Measurements from ENCODE around the gene SLC2A13. TPM values are rescaled to one million over a fixed set of nuclear protein-coding genes. Genes with fewer than 3 reads are reported as not detected.

SLC2A13 gene
- polyA plus RNA-seq, 1 donor (not counting 4 experiments of a cell fraction or from before 2014, with no cell fraction given) = 1.1 TPM

GRCh38 chr12:39866135-39866534, 239.7 kb downstream of the SLC2A13 start:
- no peak for FAIRE-seq

GRCh38 chr12:39860695-39861094, 245.2 kb downstream of the SLC2A13 start:
- dilution Hi-C loops (cut with MboI; ENCODE audit: extremely low pct_ligation_motif_present, low sequenced_read_pairs) = no loop called here
- DNase-seq (ENCODE audit: low read depth, low spot score) (no peak), FAIRE-seq (no peak)
- H3K4me1 ChIP-seq (ENCODE audit: control insufficient read depth, extremely low read depth, insufficient read depth, low read length) = no peaks in the 10 kb centered on the region
- no peaks in the 10 kb centered on the region for H3K9me3 ChIP-seq (ENCODE audit: control insufficient read depth, low read depth, low read length)
- H3K9ac ChIP-seq (ENCODE audit: control insufficient read depth, extremely low read depth, insufficient read depth, low read length) = no peak overlapping the region
- H3K27ac ChIP-seq (ENCODE audit: control insufficient read depth, insufficient read depth, low read length) = no peak overlapping the region
- H4K20me1 ChIP-seq (ENCODE audit: control insufficient read depth, extremely low read depth, insufficient read depth, low read length) = no peaks in the 10 kb centered on the region
- H3K4me2 ChIP-seq (ENCODE audit: control insufficient read depth, extremely low read depth, insufficient read depth, low read depth, low read length) = no peak overlapping the region
- H3K36me3 ChIP-seq (ENCODE audit: control insufficient read depth in 2 of 2, extremely low read depth in 1 of 2, insufficient read depth in 2 of 2, low read length in 2 of 2) = no peaks in the 10 kb centered on the region
- H3K9me1 ChIP-seq (ENCODE audit: control insufficient read depth, extremely low read depth, insufficient read depth, low read length) = no peaks in the 10 kb centered on the region
- H2AFZ ChIP-seq (ENCODE audit: control insufficient read depth, low read length) = no peak overlapping the region
- H3K27me3 ChIP-seq (ENCODE audit: control insufficient read depth, extremely low read depth, insufficient read depth, low read length) = no peaks in the 10 kb centered on the region
- no peaks in the 10 kb centered on the region for H3K79me2 ChIP-seq (ENCODE audit: control insufficient read depth, insufficient read depth, low read length)
- TF ChIP-seq CTCF (optimal IDR thresholded peaks at IDR 0.05 in 1 of 3, IDR thresholded peaks at IDR 0.05 in 1 of 3, conservative IDR thresholded peaks at IDR 0.05 in 1 of 3; ENCODE audit: extremely low read depth in 1 of 3, insufficient read depth in 2 of 3, low read length in 3 of 3) (no peak), EZH2 (IDR thresholded peaks at IDR 0.05; ENCODE audit: low read length) (no peak)
- no peak overlapping the region for H3K4me3 ChIP-seq (ENCODE audit: control insufficient read depth in 2 of 3, extremely low read depth in 1 of 3, insufficient read depth in 2 of 3, low read depth in 1 of 3, low read length in 3 of 3)

More at GRCh38 chr12:39866135-39866534, 239.7 kb downstream of the SLC2A13 start:
- H3K4me2 ChIP-seq (ENCODE audit: control insufficient read depth, extremely low read depth, insufficient read depth, low read depth, low read length) = no peak overlapping the region
- no peaks in the 10 kb centered on the region for H3K27me3 ChIP-seq (ENCODE audit: control insufficient read depth, extremely low read depth, insufficient read depth, low read length)
- H3K9me1 ChIP-seq (ENCODE audit: control insufficient read depth, extremely low read depth, insufficient read depth, low read length) = no peaks in the 10 kb centered on the region
- no peak overlapping the region for H3K27ac ChIP-seq (ENCODE audit: control insufficient read depth, insufficient read depth, low read length)
- H4K20me1 ChIP-seq (ENCODE audit: control insufficient read depth, extremely low read depth, insufficient read depth, low read length) = no peaks in the 10 kb centered on the region
- DNase-seq (ENCODE audit: low read depth, low spot score) = no peak
- no peaks in the 10 kb centered on the region for H3K4me1 ChIP-seq (ENCODE audit: control insufficient read depth, extremely low read depth, insufficient read depth, low read length)
- no peak overlapping the region for H3K9ac ChIP-seq (ENCODE audit: control insufficient read depth, extremely low read depth, insufficient read depth, low read length)
- dilution Hi-C loops (cut with MboI; ENCODE audit: extremely low pct_ligation_motif_present, low sequenced_read_pairs) = no loop called here
- H3K36me3 ChIP-seq (ENCODE audit: control insufficient read depth in 2 of 2, extremely low read depth in 1 of 2, insufficient read depth in 2 of 2, low read length in 2 of 2) = no peaks in the 10 kb centered on the region
- H3K79me2 ChIP-seq (ENCODE audit: control insufficient read depth, insufficient read depth, low read length) = no peaks in the 10 kb centered on the region
- TF ChIP-seq EZH2 (IDR thresholded peaks at IDR 0.05; ENCODE audit: low read length) (no peak), CTCF (optimal IDR thresholded peaks at IDR 0.05 in 1 of 3, IDR thresholded peaks at IDR 0.05 in 1 of 3, conservative IDR thresholded peaks at IDR 0.05 in 1 of 3; ENCODE audit: extremely low read depth in 1 of 3, insufficient read depth in 2 of 3, low read length in 3 of 3) (no peak)
- no peaks in the 10 kb centered on the region for H3K9me3 ChIP-seq (ENCODE audit: control insufficient read depth, low read depth, low read length)
- no peak overlapping the region for H3K4me3 ChIP-seq (ENCODE audit: control insufficient read depth in 2 of 3, extremely low read depth in 1 of 3, insufficient read depth in 2 of 3, low read depth in 1 of 3, low read length in 3 of 3)
- H2AFZ ChIP-seq (ENCODE audit: control insufficient read depth, low read length) = no peak overlapping the region

Data from keratinocyte (primary cell).